Skeletal muscle cell (primary cell): Measurements from ENCODE around the gene LCK.

Experiments used
- DNase-seq: peaks from one replicate; pipeline ENCODE4 v3.0.0-alpha.2; 2010; ENCODE audit warnings: low read depth
- H3K4me3 ChIP-seq: 2 replicates; pipeline ENCODE4 v1.5.1; 2011; ENCODE audit warnings: low read depth, mild to moderate bottlenecking, control low read depth, low read length, moderate library complexity

Gene LCK

GRCh38 chr1:32250893-32251716 lies at the start of gene LCK:
Gene LCK, plus strand, starts transcription at chr1:32251265. Its CDS starts 23,065 bp downstream, at chr1:32274330.
- H3K4me3 ChIP-seq = no peak within 1 kb of the TSS
- DNase-seq = no peak

GRCh38 chr1:32204943-32205361 lies 46.1 kb upstream of the LCK start:
- peak overlapping the region; percentile 81 for H3K4me3 ChIP-seq
- no peak for DNase-seq

GRCh38 chr1:32205401-32206370 lies 45.4 kb upstream of the LCK start, which contains the start of gene IQCC:
Gene IQCC, plus strand, starts transcription at chr1:32205671. Its CDS starts 11 bp downstream, at chr1:32205682.
- peak within 1 kb of the TSS; percentile 81 for H3K4me3 ChIP-seq
- no peak for DNase-seq

- H3K4me3 ChIP-seq = no peak overlapping the region
- DNase-seq = no peak
Measured at GRCh38 chr1:32208469-32208868, 42.6 kb upstream of the LCK start.

GRCh38 chr1:32208891-32209328 lies 42.2 kb upstream of the LCK start, which contains the start of gene DCDC2B:
Gene DCDC2B, plus strand, starts transcription at chr1:32209089. Its CDS starts 5 bp downstream, at chr1:32209094.
- DNase-seq = no peak

GRCh38 chr1:32215629-32216480 lies 35.2 kb upstream of the LCK start:
- no peak for DNase-seq
- H3K4me3 ChIP-seq = no peak overlapping the region

More at GRCh38 chr1:32208891-32209328, 42.2 kb upstream of the LCK start, which contains the start of gene DCDC2B:
- no peak within 1 kb of the TSS for H3K4me3 ChIP-seq

GRCh38 chr1:32216566-32216965 lies 34.5 kb upstream of the LCK start:
- no peak overlapping the region for H3K4me3 ChIP-seq
- no peak for DNase-seq

GRCh38 chr1:32219022-32219421 lies 32.0 kb upstream of the LCK start:
- H3K4me3 ChIP-seq = no peak overlapping the region
- DNase-seq = no peak

GRCh38 chr1:32220746-32221580 lies 30.1 kb upstream of the LCK start:
- DNase-seq = no peak
- peak overlapping the region; percentile 83 for H3K4me3 ChIP-seq

- peak overlapping the region; percentile 83 for H3K4me3 ChIP-seq
- DNase-seq = no peak
Measured at GRCh38 chr1:32221581-32221979, 29.5 kb upstream of the LCK start.

- H3K4me3 ChIP-seq = peak within 1 kb of the TSS; percentile 83
- DNase-seq = peak; percentile 59
Measured at GRCh38 chr1:32221980-32222755, 28.9 kb upstream of the LCK start, which contains the start of the genes EIF3I and TMEM234. Gene EIF3I, plus strand, starts transcription at chr1:32222407. Its CDS starts 35 bp downstream, at chr1:32222442. Gene TMEM234, minus strand, starts transcription at chr1:32222353. Its CDS starts 31 bp downstream, at chr1:32222322.

GRCh38 chr1:32223683-32224082 lies 27.4 kb upstream of the LCK start:
- no peak overlapping the region for H3K4me3 ChIP-seq
- DNase-seq = no peak

GRCh38 chr1:32224285-32224684 lies 26.8 kb upstream of the LCK start:
- DNase-seq = no peak
- no peak overlapping the region for H3K4me3 ChIP-seq

GRCh38 chr1:32228771-32229170 lies 22.3 kb upstream of the LCK start:
- DNase-seq = no peak
- no peak overlapping the region for H3K4me3 ChIP-seq

GRCh38 chr1:32231843-32232432 lies 19.1 kb upstream of the LCK start:
- DNase-seq = no peak
- no peak overlapping the region for H3K4me3 ChIP-seq

- H3K4me3 ChIP-seq = no peak overlapping the region
- DNase-seq = no peak
Measured at GRCh38 chr1:32232558-32233304, 18.3 kb upstream of the LCK start.
